ENCODE measurements around the gene TRAF5. TPM values are rescaled to one million over a fixed set of nuclear protein-coding genes. Genes with fewer than 3 reads are reported as not detected.
A peak's percentile ranks its signal among the peaks of the same experiment; 100 is the strongest.

TRAF5 gene, protein sequence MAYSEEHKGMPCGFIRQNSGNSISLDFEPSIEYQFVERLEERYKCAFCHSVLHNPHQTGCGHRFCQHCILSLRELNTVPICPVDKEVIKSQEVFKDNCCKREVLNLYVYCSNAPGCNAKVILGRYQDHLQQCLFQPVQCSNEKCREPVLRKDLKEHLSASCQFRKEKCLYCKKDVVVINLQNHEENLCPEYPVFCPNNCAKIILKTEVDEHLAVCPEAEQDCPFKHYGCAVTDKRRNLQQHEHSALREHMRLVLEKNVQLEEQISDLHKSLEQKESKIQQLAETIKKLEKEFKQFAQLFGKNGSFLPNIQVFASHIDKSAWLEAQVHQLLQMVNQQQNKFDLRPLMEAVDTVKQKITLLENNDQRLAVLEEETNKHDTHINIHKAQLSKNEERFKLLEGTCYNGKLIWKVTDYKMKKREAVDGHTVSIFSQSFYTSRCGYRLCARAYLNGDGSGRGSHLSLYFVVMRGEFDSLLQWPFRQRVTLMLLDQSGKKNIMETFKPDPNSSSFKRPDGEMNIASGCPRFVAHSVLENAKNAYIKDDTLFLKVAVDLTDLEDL
- 12.2 and 15.2 TPM in 2 replicates for total RNA-seq (2014; rRNA removed; shearing (Covaris generic))

DNA sequence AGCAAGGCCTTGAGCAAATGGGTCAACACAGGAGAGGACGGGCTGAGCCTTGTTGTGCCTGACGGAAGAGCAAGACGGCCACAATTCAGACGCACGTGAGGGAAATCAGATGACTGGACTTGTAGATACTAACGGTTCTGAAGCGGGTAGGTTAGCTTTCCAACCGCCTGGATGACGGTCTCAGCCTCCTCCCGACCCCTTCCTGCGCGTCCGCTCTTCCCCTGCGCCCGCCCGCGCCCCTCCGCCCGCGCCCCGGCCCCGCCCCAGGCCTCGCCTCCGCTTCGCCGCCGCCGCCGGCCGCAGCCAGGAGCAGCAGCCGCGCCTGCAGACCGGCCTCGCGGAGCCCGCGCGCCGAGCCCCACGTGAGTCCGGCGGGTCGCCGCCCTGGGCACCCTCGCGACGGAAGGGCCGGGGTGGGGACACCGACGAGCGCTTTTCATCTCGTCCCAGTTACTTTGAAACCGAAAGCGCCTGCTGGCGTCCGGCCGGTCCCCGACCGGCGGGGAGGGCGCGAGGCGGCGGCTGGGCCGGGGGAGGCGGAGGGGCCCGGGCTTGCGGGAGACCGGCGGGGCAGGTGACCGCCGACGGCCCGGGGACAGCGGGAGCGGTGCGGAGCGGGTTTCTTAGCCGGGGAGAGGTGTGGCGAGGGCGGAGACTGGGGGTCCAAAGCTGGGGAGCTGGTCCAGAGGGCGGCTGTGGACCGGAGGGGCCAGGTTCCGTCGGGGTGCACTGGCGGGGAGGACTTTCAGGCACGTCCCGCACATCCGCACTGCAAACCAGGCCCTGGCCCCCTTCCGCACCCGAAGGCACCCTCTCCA is at the start of gene TRAF5:
TSS of gene TRAF5 (plus strand) at position 306 of the 818 bp plus-strand sequence. CDS start 26,407 bp downstream, outside the sequence.
- Histone ChIP-seq H3K4me3 (peak within 1 kb of the TSS; percentile 77), H3K9me3 (replicated peaks) (no peaks in the 10 kb centered on the region), H3K27ac (no peak within 1 kb of the TSS), H3K27me3 (no peaks in the 10 kb centered on the region), H3K4me1 (peaks cover under 1% of the 10 kb centered on the region; the same call in 1 of the 2 replicates), H3K36me3 (no peaks in the 10 kb centered on the region)
- DNase-seq = peak; percentile 58 to 71

GRCh38 chr1:211279340-211279739 is 47.3 kb upstream of the TRAF5 start:
- H3K27ac ChIP-seq = no peak overlapping the region
- no peaks in the 10 kb centered on the region for H3K4me1 ChIP-seq
- no peaks in the 10 kb centered on the region for H3K27me3 ChIP-seq
- peaks cover 63% of the 10 kb centered on the region for H3K36me3 ChIP-seq
- H3K4me3 ChIP-seq = no peak overlapping the region
- DNase-seq = no peak
- H3K9me3 ChIP-seq (replicated peaks) = no peaks in the 10 kb centered on the region

GRCh38 chr1:211280910-211281309 is 45.7 kb upstream of the TRAF5 start:
- no peak overlapping the region for H3K4me3 ChIP-seq
- H3K9me3 ChIP-seq (replicated peaks) = no peaks in the 10 kb centered on the region
- H3K27me3 ChIP-seq = no peaks in the 10 kb centered on the region
- no peaks in the 10 kb centered on the region for H3K4me1 ChIP-seq
- H3K36me3 ChIP-seq = peaks cover 63% of the 10 kb centered on the region
- no peak overlapping the region for H3K27ac ChIP-seq
- no peak for DNase-seq

GRCh38 chr1:211281320-211282022 is 45.2 kb upstream of the TRAF5 start:
- Histone ChIP-seq H3K27ac (no peak overlapping the region), H3K36me3 (peaks cover 58% of the 10 kb centered on the region), H3K27me3 (no peaks in the 10 kb centered on the region), H3K4me3 (no peak overlapping the region), H3K9me3 (replicated peaks) (no peaks in the 10 kb centered on the region), H3K4me1 (no peaks in the 10 kb centered on the region)
- no peak for DNase-seq

DNA sequence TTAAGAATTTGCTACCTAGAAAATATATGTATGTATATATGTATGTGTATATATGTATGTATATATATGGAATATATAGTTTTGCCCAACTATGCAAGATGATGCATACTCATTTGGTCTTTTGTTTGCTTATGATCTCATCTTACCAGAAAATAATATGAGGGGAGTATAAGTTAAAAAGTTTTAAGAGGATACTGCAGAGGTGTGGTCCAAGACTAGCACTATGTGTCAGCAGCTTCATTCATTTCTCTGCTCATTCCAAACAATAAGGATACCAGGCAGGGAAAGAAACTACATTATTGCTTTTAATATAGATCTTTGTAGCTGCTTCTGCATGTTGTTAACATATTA is 44.6 kb upstream of the TRAF5 start:
- Histone ChIP-seq H3K27me3 (no peaks in the 10 kb centered on the region), H3K4me1 (0 out of 2 replicates have a peak, but pooled peaks cover under 1% of the 10 kb centered on the region), H3K27ac (no peak overlapping the region), H3K9me3 (replicated peaks) (no peaks in the 10 kb centered on the region), H3K36me3 (peaks cover 58% of the 10 kb centered on the region), H3K4me3 (no peak overlapping the region)
- no peak for DNase-seq

GRCh38 chr1:211285196-211285595 is 41.4 kb upstream of the TRAF5 start:
- Histone ChIP-seq H3K27ac (no peak overlapping the region), H3K36me3 (peaks cover 58% of the 10 kb centered on the region), H3K4me1 (peaks cover 5% of the 10 kb centered on the region; the same call in 1 of the 2 replicates), H3K4me3 (no peak overlapping the region), H3K9me3 (replicated peaks) (no peaks in the 10 kb centered on the region), H3K27me3 (no peaks in the 10 kb centered on the region)
- DNase-seq = no peak

- no peak overlapping the region for H3K4me3 ChIP-seq
- peak in 1 of 2 experiments; percentile 38 for DNase-seq
- H3K27me3 ChIP-seq = no peaks in the 10 kb centered on the region
- H3K36me3 ChIP-seq = peaks cover 77% of the 10 kb centered on the region
- H3K4me1 ChIP-seq = peaks cover 5% of the 10 kb centered on the region; the same call in 1 of the 2 replicates
- no peak overlapping the region for H3K27ac ChIP-seq
- H3K9me3 ChIP-seq (replicated peaks) = no peaks in the 10 kb centered on the region
Measured at GRCh38 chr1:211287218-211287617, 39.4 kb upstream of the TRAF5 start.

DNA sequence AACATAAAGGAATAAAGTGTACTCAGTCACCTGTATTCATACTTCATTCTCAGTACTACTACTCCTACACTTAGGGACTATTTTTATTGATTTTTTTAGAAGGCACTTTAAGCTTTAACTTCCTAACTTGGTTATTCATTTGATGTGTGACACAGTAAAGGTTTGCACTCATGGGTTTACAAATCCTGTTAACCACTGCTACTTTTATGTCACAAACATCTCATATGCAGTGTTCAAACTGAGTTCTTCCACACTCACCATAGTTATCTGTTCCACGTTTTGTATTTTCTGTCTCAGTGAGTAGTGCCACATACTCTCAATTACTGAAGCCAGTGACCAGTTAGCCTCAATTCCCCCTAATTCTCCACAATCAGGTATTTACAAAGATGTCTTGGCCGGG is 34.2 kb upstream of the TRAF5 start:
- Histone ChIP-seq H3K27ac (no peak overlapping the region), H3K36me3 (peaks cover 86% of the 10 kb centered on the region), H3K4me1 (peaks cover under 1% of the 10 kb centered on the region; the same call in 1 of the 2 replicates), H3K9me3 (replicated peaks) (no peaks in the 10 kb centered on the region), H3K27me3 (no peaks in the 10 kb centered on the region), H3K4me3 (no peak overlapping the region)
- no peak for DNase-seq

DNA sequence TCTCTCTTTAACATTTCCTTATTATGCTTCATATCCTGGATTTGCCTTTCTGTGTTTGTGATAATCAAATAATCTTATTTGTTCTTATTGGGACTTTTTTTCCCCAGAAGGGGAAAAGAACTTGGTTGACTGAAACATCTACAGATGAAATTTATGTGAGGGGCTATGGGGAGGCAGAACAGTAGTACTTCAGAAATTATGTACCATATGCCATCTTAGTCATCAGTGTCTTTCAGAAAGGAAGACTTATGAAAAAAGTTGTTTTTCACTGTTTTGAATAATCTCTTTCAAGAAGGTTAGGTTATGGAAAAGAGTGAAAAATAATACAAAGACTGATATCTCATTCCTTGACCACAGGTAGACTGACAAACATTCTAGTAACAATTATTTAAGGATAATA is 30.2 kb upstream of the TRAF5 start:
- H3K4me1 ChIP-seq = no peaks in the 10 kb centered on the region
- H3K36me3 ChIP-seq = peaks cover 71% of the 10 kb centered on the region
- no peak overlapping the region for H3K27ac ChIP-seq
- no peak for DNase-seq
- no peaks in the 10 kb centered on the region for H3K27me3 ChIP-seq
- no peaks in the 10 kb centered on the region for H3K9me3 ChIP-seq (replicated peaks)
- no peak overlapping the region for H3K4me3 ChIP-seq

DNA sequence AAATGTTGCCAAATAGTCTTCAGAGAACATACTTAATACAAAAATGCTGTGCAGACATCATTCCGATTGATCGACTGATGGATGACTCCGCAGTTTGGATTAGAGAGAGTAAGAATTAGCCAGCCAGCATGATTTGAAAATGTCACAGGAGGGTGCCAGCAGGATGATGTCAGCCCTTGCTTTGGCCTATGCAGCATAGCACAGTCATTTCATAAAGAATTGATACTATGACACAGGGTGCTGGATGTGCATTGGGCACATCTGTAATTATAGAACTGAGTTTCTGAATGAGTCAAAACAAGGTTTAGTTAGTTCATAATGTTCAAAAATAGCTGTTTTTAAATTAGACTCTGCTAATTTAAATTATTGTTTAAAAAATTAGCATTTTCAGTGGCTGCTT is 21.6 kb upstream of the TRAF5 start:
- no peak overlapping the region for H3K4me3 ChIP-seq
- peaks cover 58% of the 10 kb centered on the region for H3K36me3 ChIP-seq
- no peak for DNase-seq
- no peaks in the 10 kb centered on the region for H3K4me1 ChIP-seq
- H3K9me3 ChIP-seq (replicated peaks) = no peaks in the 10 kb centered on the region
- H3K27me3 ChIP-seq = no peaks in the 10 kb centered on the region
- H3K27ac ChIP-seq = no peak overlapping the region

DNA sequence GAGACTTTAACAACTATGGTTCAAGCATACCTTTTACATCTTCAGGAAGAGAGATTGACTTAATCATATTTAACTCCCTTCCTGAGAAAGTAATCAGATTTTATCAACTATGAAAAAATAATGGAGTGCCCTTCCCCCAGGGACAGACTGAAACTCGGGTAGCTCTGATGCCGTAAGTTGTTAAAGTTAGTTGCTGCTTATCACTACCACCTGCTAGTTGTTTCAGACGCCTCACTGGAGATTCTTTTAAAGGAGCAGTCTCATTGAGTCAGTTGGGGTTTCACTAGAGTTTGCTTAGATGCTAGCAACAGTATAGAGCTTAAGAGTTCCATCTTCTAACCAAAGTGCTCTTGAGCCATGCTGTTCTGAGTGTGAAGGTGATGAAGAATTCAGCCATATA is 17.0 kb upstream of the TRAF5 start:
- Histone ChIP-seq H3K36me3 (peaks cover 37% of the 10 kb centered on the region), H3K27me3 (no peaks in the 10 kb centered on the region), H3K4me3 (no peak overlapping the region)

GRCh38 chr1:211313392-211313791 is 13.2 kb upstream of the TRAF5 start:
- Histone ChIP-seq H3K9me3 (replicated peaks) (no peaks in the 10 kb centered on the region), H3K27me3 (no peaks in the 10 kb centered on the region), H3K36me3 (peaks cover 32% of the 10 kb centered on the region), H3K4me3 (no peak overlapping the region), H3K27ac (no peak overlapping the region), H3K4me1 (no peaks in the 10 kb centered on the region)
- no peak for DNase-seq

More for the DNA sequence above, 17.0 kb upstream of the TRAF5 start:
- no peaks in the 10 kb centered on the region for H3K9me3 ChIP-seq (replicated peaks)
- no peak overlapping the region for H3K27ac ChIP-seq
- no peaks in the 10 kb centered on the region for H3K4me1 ChIP-seq
- DNase-seq = no peak

GRCh38 chr1:211318576-211319280 is 7.9 kb upstream of the TRAF5 start:
- H3K36me3 ChIP-seq = peaks cover 26% of the 10 kb centered on the region
- H3K27ac ChIP-seq = no peak overlapping the region
- H3K4me1 ChIP-seq = peaks cover 3% of the 10 kb centered on the region; the same call in 1 of the 2 replicates
- H3K9me3 ChIP-seq (replicated peaks) = no peaks in the 10 kb centered on the region
- DNase-seq = no peak
- H3K4me3 ChIP-seq = no peak overlapping the region
- H3K27me3 ChIP-seq = no peaks in the 10 kb centered on the region

DNA sequence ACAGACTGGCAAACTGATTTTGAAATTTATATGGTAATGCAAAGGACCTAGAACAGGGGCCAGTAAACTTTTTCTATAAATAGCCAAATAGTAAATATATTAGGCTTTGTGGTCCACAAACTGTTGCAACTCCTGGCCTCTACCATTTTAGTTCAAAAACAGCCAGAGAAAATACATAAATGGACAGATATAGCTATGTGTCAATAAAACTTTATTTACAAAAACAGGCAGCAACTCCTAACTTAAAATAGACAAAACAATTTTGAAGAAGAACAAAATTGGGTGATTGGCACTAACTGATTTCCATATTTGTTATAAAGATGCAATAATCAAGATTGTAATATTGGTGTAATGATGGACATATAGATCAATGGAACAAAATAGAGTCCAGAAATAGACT is 6.7 kb upstream of the TRAF5 start:
- no peak overlapping the region for H3K27ac ChIP-seq
- no peak overlapping the region for H3K4me3 ChIP-seq
- H3K27me3 ChIP-seq = no peaks in the 10 kb centered on the region
- H3K36me3 ChIP-seq = peaks cover 14% of the 10 kb centered on the region
- no peaks in the 10 kb centered on the region for H3K9me3 ChIP-seq (replicated peaks)
- DNase-seq = no peak
- H3K4me1 ChIP-seq = peaks cover 3% of the 10 kb centered on the region; the same call in 1 of the 2 replicates
